Endothelial cell of umbilical vein (primary cell): Measurements from ENCODE around the gene SLC7A10. TPM values are rescaled to one million over a fixed set of nuclear protein-coding genes. Genes with fewer than 3 reads are reported as not detected.

Source experiments
- BruUV-seq: library from RNA; stranded (reverse); fragments of 400-500 nt; replicated peaks from 2 replicates; lab custom pipeline; 2021; lab: Mats Ljungman, UMichigan
- CTCF ChIA-PET: fragments of 300-600, 350-600 bp; sonication (Branson Sonifier 250); formaldehyde crosslinking; loops from one replicate; lab custom pipeline; 2021; ENCODE audit warnings: antibody characterized with exemption, inconsistent platforms; lab: Charles Lee
- POLR2A ChIA-PET: fragments of 300-600, 350-600 bp; sonication (Branson Sonifier 250); formaldehyde crosslinking; loops from one replicate; lab custom pipeline; 2021; ENCODE audit warnings: antibody characterized with exemption, inconsistent platforms; lab: Charles Lee
- DNase-seq: peaks from one replicate; pipeline ENCODE4 v3.0.0-alpha.2; 2011; ENCODE audit warnings: low read depth, low spot score
- FAIRE-seq: peaks from 2 replicates; lab custom pipeline; 2011; peaks lifted over from hg19 to GRCh38; lab: Jason Lieb, UNC
- H2AFZ ChIP-seq: 2 replicates; pipeline ENCODE4 v1.6.0; 2012; ENCODE audit warnings: low read depth, low read length, control low read depth, inconsistent platforms
- H3K27ac ChIP-seq: 2 replicates; pipeline ENCODE4 v1.5.1; 2011; ENCODE audit warnings: low read depth, mild to moderate bottlenecking, control low read depth, low read length, moderate library complexity; ENCODE audit not compliant: insufficient read depth
- H3K27me3 ChIP-seq, 2 experiments: 2 replicates each; pipeline versions ENCODE4 v1.6.0 to v1.6.1; 2011; ENCODE audit warnings: low read length in 2 of 2, mixed read lengths in 1 of 2; ENCODE audit not compliant: control insufficient read depth in 2 of 2, insufficient read depth in 2 of 2
- H3K36me3 ChIP-seq, 2 experiments: 2 replicates in 1 of 2; 3 replicates in 1 of 2; pipeline ENCODE4 v1.5.1; 2011; ENCODE audit warnings: low read length in 2 of 2, mild to moderate bottlenecking in 1 of 2, moderate library complexity in 1 of 2; ENCODE audit not compliant: control insufficient read depth in 2 of 2, insufficient read depth in 2 of 2; ENCODE audit errors: extremely low read depth in 1 of 2
- H3K4me1 ChIP-seq: 3 replicates; pipeline ENCODE4 v1.5.1; 2011; ENCODE audit warnings: mild to moderate bottlenecking, low read length; ENCODE audit not compliant: control insufficient read depth, insufficient read depth; ENCODE audit errors: extremely low read depth
- H3K4me2 ChIP-seq: 2 replicates; pipeline ENCODE4 v1.6.1; 2011; ENCODE audit warnings: low read length, control low read depth, mixed read lengths; ENCODE audit not compliant: insufficient read depth
- H3K4me3 ChIP-seq, 3 experiments: fragments of 200-600 bp in 1 of 3; sonication (generic), shearing (Covaris generic) in 1 of 3; replicated peaks in 1 of 3; 2 replicates each; pipeline ENCODE4 v1.5.1; 2011 to 2016; ENCODE audit warnings: control low read depth in 3 of 3, low read length in 3 of 3, mild to moderate bottlenecking in 2 of 3, inconsistent platforms in 1 of 3, low read depth in 1 of 3, moderate library complexity in 1 of 3; ENCODE audit not compliant: insufficient read depth in 1 of 3
- H3K79me2 ChIP-seq: 2 replicates; pipeline ENCODE4 v1.6.0; 2012; ENCODE audit warnings: low read length, inconsistent platforms; ENCODE audit not compliant: control insufficient read depth, insufficient read depth
- H3K9ac ChIP-seq: replicated peaks from 2 replicates; pipeline ENCODE3; 2011; ENCODE audit warnings: low read length, control low read depth; ENCODE audit not compliant: insufficient read depth; ENCODE audit errors: extremely low read depth
- H3K9me1 ChIP-seq: replicated peaks from 3 replicates; pipeline ENCODE4 v1.6.0; 2011; ENCODE audit warnings: mild to moderate bottlenecking, low read length; ENCODE audit not compliant: control insufficient read depth, insufficient read depth; ENCODE audit errors: extremely low read depth
- H3K9me3 ChIP-seq: replicated peaks from 2 replicates; pipeline ENCODE4 v1.5.1; 2012; ENCODE audit warnings: low read length, inconsistent platforms; ENCODE audit not compliant: control insufficient read depth, insufficient read depth
- H4K20me1 ChIP-seq: replicated peaks from 2 replicates; pipeline ENCODE3; 2011; ENCODE audit warnings: mild to moderate bottlenecking, low read length; ENCODE audit not compliant: control insufficient read depth, insufficient read depth; ENCODE audit errors: extremely low read depth
- EZH2 ChIP-seq: IDR thresholded peaks from 2 replicates; pipeline ENCODE4 v1.6.1; 2012; ENCODE audit warnings: borderline replicate concordance, low read depth, mild to moderate bottlenecking, moderate library complexity, low read length, inconsistent platforms; ENCODE audit not compliant: severe bottlenecking
- FOS ChIP-seq: IDR thresholded peaks from 2 replicates; pipeline ENCODE4 v1.6.1; 2011; ENCODE audit warnings: mild to moderate bottlenecking, low read length, moderate library complexity, borderline replicate concordance; ENCODE audit not compliant: insufficient read depth
- GATA2 ChIP-seq: IDR thresholded peaks from 2 replicates; pipeline ENCODE4 v1.7.0; 2011; ENCODE audit warnings: low read depth, mild to moderate bottlenecking, moderate library complexity, mixed read lengths, low read length; ENCODE audit not compliant: insufficient read length, insufficient read depth
- JUN ChIP-seq: IDR thresholded peaks from 2 replicates; pipeline ENCODE4 v1.6.1; 2011; ENCODE audit warnings: borderline replicate concordance, low read depth; ENCODE audit not compliant: insufficient read length, insufficient read depth
- MYC ChIP-seq: IDR thresholded peaks from one replicate; pipeline ENCODE4 v1.6.1; 2011; ENCODE audit warnings: mild to moderate bottlenecking, low read depth, low read length
- POLR2A ChIP-seq: IDR thresholded peaks from 2 replicates; pipeline ENCODE4 v1.6.1; 2012; ENCODE audit warnings: low read depth, mild to moderate bottlenecking, control low read depth, low read length
- POLR2AphosphoS5 ChIP-seq: IDR thresholded peaks from 2 replicates; pipeline ENCODE4 v1.6.1; 2012; ENCODE audit warnings: low read depth, mild to moderate bottlenecking, control low read depth, low read length, moderate library complexity; ENCODE audit not compliant: insufficient read depth
- dilution Hi-C: fragments of 300-500 bp; cut with MboI; formaldehyde crosslinking; loops from one replicate; pipeline ENCODE4 v1.15.0; 2019; ENCODE audit warnings: low sequenced_read_pairs; ENCODE audit not compliant: extremely low pct_ligation_motif_present
- intact Hi-C: fragments of 100-400 bp; cut with micrococcal nuclease; formaldehyde crosslinking; loops from one replicate; pipeline ENCODE4 v1.10.0; 2022
- polyA plus RNA-seq, 4 experiments: library from polyadenylated mRNA; depleted of rRNA in 3 of 4; stranded (reverse) in 3 of 4; unstranded in 1 of 4; fragments of >200 nt; gene quantifications; 2 replicates each; pipeline versions ENCODE4 v1.2.1 to v1.2.3, GENCODE V29; 2011 to 2012; ENCODE audit warnings: missing spikeins in 1 of 4
- total RNA-seq: library from RNA; stranded (reverse); gene quantifications from 2 replicates; pipeline ENCODE4 v1.2.3, GENCODE V29; 2021
- TF ChIP-seq, protein P1 (sequence below): IDR thresholded peaks from 2 replicates; pipeline ENCODE4 v1.6.1; 2011; ENCODE audit not compliant: insufficient read depth, insufficient read length
- TF ChIP-seq, protein P2 (sequence below), 2 donors: IDR thresholded peaks; 1 replicate in 1 of 2; 2 replicates in 1 of 2; pipeline ENCODE4 v1.5.1; 2011; ENCODE audit warnings: low read length in 2 of 2, mild to moderate bottlenecking in 2 of 2, moderate library complexity in 2 of 2, control low read depth in 1 of 2, inconsistent platforms in 1 of 2, low read depth in 1 of 2; ENCODE audit not compliant: insufficient read depth in 1 of 2; ENCODE audit errors: extremely low read depth in 1 of 2

SLC7A10 gene
- total and polyA plus RNA-seq, 2 donors (not counting 3 experiments of a cell fraction or from before 2014, with no cell fraction given), result not detected

DNA sequence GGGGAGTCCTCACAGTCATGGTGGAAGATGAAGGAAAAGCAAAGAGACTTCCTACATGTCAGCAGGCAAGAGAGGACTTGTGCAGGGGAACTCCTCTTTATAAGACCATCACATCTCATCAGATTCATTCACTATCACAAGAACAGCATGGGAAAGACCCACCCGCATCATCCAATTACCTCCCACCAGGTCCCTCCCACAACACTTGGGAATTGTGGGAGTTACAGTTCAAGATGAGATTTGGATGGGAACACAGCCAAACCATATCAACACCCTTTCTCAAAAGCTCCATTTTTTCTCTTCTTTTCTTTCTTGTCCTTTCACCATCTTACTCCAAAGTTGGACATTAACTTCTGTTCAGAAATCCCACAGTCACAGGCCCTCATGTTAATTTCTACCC is 36.2 kb downstream of the SLC7A10 start:
- POLR2A ChIA-PET, result no interaction called here
- no peak overlapping the region for H3K9ac ChIP-seq
- peaks cover 2 to 4% of the 10 kb centered on the region in 2 experiments for H3K27me3 ChIP-seq
- H4K20me1 ChIP-seq, result no peaks in the 10 kb centered on the region
- no peaks in the 10 kb centered on the region for H3K9me3 ChIP-seq
- intact Hi-C loops, result no loop called here
- CTCF ChIA-PET, result no interaction called here
- DNase-seq (no peak), FAIRE-seq (no peak)
- no peak overlapping the region for H2AFZ ChIP-seq
- no TSS peak for BruUV-seq
- H3K4me1 ChIP-seq, result no peaks in the 10 kb centered on the region
- H3K27ac ChIP-seq, result no peak overlapping the region
- no peak overlapping the region for H3K4me2 ChIP-seq
- no peaks in the 10 kb centered on the region for H3K9me1 ChIP-seq
- dilution Hi-C loops, result no loop called here
- no peak for TF ChIP-seq POLR2AphosphoS5
- TF ChIP-seq EZH2, result no peak
- TF ChIP-seq, protein P1, sequence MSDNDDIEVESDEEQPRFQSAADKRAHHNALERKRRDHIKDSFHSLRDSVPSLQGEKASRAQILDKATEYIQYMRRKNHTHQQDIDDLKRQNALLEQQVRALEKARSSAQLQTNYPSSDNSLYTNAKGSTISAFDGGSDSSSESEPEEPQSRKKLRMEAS, result no peak
- TF ChIP-seq, protein P2, sequence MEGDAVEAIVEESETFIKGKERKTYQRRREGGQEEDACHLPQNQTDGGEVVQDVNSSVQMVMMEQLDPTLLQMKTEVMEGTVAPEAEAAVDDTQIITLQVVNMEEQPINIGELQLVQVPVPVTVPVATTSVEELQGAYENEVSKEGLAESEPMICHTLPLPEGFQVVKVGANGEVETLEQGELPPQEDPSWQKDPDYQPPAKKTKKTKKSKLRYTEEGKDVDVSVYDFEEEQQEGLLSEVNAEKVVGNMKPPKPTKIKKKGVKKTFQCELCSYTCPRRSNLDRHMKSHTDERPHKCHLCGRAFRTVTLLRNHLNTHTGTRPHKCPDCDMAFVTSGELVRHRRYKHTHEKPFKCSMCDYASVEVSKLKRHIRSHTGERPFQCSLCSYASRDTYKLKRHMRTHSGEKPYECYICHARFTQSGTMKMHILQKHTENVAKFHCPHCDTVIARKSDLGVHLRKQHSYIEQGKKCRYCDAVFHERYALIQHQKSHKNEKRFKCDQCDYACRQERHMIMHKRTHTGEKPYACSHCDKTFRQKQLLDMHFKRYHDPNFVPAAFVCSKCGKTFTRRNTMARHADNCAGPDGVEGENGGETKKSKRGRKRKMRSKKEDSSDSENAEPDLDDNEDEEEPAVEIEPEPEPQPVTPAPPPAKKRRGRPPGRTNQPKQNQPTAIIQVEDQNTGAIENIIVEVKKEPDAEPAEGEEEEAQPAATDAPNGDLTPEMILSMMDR (IDR thresholded peaks at IDR 0.05; ENCODE audit: extremely low read depth in 1 of 2, insufficient read depth in 1 of 2, low read depth in 1 of 2, low read length in 2 of 2), result no peak
- TF ChIP-seq JUN, result no peak
- no peak for TF ChIP-seq POLR2A
- no peak for TF ChIP-seq FOS
- TF ChIP-seq GATA2, result no peak
- TF ChIP-seq MYC, result no peak
- H3K79me2 ChIP-seq, result no peaks in the 10 kb centered on the region
- H3K36me3 ChIP-seq, result no peaks in the 10 kb centered on the region
- no peak overlapping the region for H3K4me3 ChIP-seq
